Heart left ventricle (tissue), 13 donors: Measurements from ENCODE around the gene SV2B.

ENCODE experiments used
- CTCF ChIP-seq, 12 donors: fragments of 200-600 bp; sonication (generic) in 4 of 12; IDR thresholded peaks; one replicate each; pipeline versions ENCODE4 v1.5.0 to v1.8.0; 2018 to 2022; ENCODE audit warnings: antibody characterized with exemption in 12 of 12, mild to moderate bottlenecking in 5 of 12
- POLR2A ChIP-seq, 2 donors: fragments of 450-650 bp; IDR thresholded peaks; one replicate each; pipeline ENCODE4 v1.6.1; 2017; ENCODE audit warnings: antibody characterized with exemption in 2 of 2, mild to moderate bottlenecking in 2 of 2, moderate library complexity in 2 of 2
- donor health status: ischemic (EF 13 %, LVEDD 7.1; RV severe dilation, severe dysfunction).
- donor health status: DM: no; HTN: yes; CAD: no.
- donor health status: DM: no; HTN: no; CAD: no.
- donor health status: ischemic (EF 25% LVEDD 6.9; RV normal size, moderate dysfunction).
- donor health status: ischemic (EF 25% LVEDD 5.7; RV mildly dilated, moderate dysfunction).
- donor health status: ischemic (EF 35%, LVEDD 5.7; RV mildly dilated, moderate dysfunction).
- donor health status: nonischemic (EF 11% LVEDD 7.7; RV severe dilation, severe dysfunction).
- donor health status: DM: yes; HTN: yes; CAD: no.
- donor health status: PGD.
- donor health status: ischemic (EF 29% LVEDD 5.4; RV normal size, mild dysfunction).
- donor health status: nonischemic (EF 23%, LVEDD 6.1; RV moderate dilation, normal function).

GRCh38 chr15:91279486-91279885 is 179.4 kb downstream of the SV2B start:
- no peak for TF ChIP-seq CTCF (IDR thresholded peaks at IDR 0.05)
- no peak for TF ChIP-seq POLR2A (IDR thresholded peaks at IDR 0.05)
